DND-41 (cell line): Measurements from ENCODE around the gene TRMT1L.
A peak's percentile ranks its signal among the peaks of the same experiment; 100 is the strongest.

Experiments
- ATAC-seq: fragments of 200-7000 bp; cut with Tn5 transposase; 3 replicates; pipeline ENCODE4 v1.9.1; 2021; ENCODE audit warnings: low read depth; ENCODE audit not compliant: insufficient read depth
- DNase-seq: peaks from one replicate; pipeline ENCODE4 v3.0.0-alpha.2; 2020
- H2AFZ ChIP-seq: 2 replicates; pipeline ENCODE4 v1.6.0; 2012; ENCODE audit warnings: low read depth, low read length
- H3K27ac ChIP-seq: 2 replicates; pipeline ENCODE4 v1.5.1; 2012; ENCODE audit warnings: low read length, inconsistent platforms
- H3K27me3 ChIP-seq: fragments of 200-600 bp; sonication (generic); 2 replicates; pipeline ENCODE4 v1.6.0; 2012; ENCODE audit warnings: low read length, mild to moderate bottlenecking, inconsistent platforms; ENCODE audit not compliant: insufficient read depth, poor library complexity
- H3K36me3 ChIP-seq: 2 replicates; pipeline ENCODE4 v1.5.1; 2012; ENCODE audit warnings: low read length, inconsistent platforms; ENCODE audit not compliant: insufficient read depth
- H3K4me1 ChIP-seq: 2 replicates; pipeline ENCODE4 v1.5.1; 2012; ENCODE audit warnings: mild to moderate bottlenecking, low read length; ENCODE audit not compliant: insufficient read depth
- H3K4me2 ChIP-seq: 2 replicates; pipeline ENCODE4 v1.6.0; 2012; ENCODE audit warnings: mild to moderate bottlenecking, moderate library complexity, low read length, inconsistent platforms; ENCODE audit not compliant: insufficient read depth
- H3K4me3 ChIP-seq, 2 experiments: fragments of 200-600 bp in 1 of 2; shearing (Covaris generic) in 1 of 2; 2 replicates each; pipeline ENCODE4 v1.5.1; 2012 to 2016; ENCODE audit warnings: inconsistent platforms in 2 of 2, low read length in 2 of 2, mild to moderate bottlenecking in 2 of 2, low read depth in 1 of 2, moderate library complexity in 1 of 2
- H3K79me2 ChIP-seq: 2 replicates; pipeline ENCODE4 v1.6.0; 2012; ENCODE audit warnings: low read length, inconsistent platforms; ENCODE audit not compliant: insufficient read depth
- H3K9ac ChIP-seq: 2 replicates; pipeline ENCODE4 v1.6.0; 2012; ENCODE audit warnings: low read depth, mild to moderate bottlenecking, inconsistent platforms, low read length, moderate library complexity
- H3K9me3 ChIP-seq: 2 replicates; pipeline ENCODE4 v1.5.1; 2012; ENCODE audit warnings: low read length, moderate library complexity, mild to moderate bottlenecking, inconsistent platforms; ENCODE audit not compliant: insufficient read depth, severe bottlenecking
- H4K20me1 ChIP-seq: 2 replicates; pipeline ENCODE4 v1.6.0; 2012; ENCODE audit warnings: low read length; ENCODE audit not compliant: insufficient read depth
- EZH2 ChIP-seq: IDR thresholded peaks from 3 replicates; pipeline ENCODE4 v1.6.1; 2012; ENCODE audit warnings: borderline replicate concordance, low read depth, mild to moderate bottlenecking, moderate library complexity, low read length, inconsistent platforms; ENCODE audit not compliant: severe bottlenecking
- TF ChIP-seq, protein P1 (sequence below): IDR thresholded peaks from 2 replicates; pipeline ENCODE4 v1.5.1; 2012; ENCODE audit warnings: borderline replicate concordance, low read length, moderate library complexity, mild to moderate bottlenecking; ENCODE audit not compliant: poor library complexity, severe bottlenecking; ENCODE audit errors: extremely low read depth

Gene TRMT1L

GRCh38 chr1:185156288-185156853 lies 382 bp downstream of the TRMT1L start:
- no peaks in the 10 kb centered on the region for H3K9me3 ChIP-seq
- peaks cover 27% of the 10 kb centered on the region for H3K4me1 ChIP-seq
- peak overlapping the region; percentile 80 to 86 for H3K4me3 ChIP-seq
- H3K9ac ChIP-seq, result peak overlapping the region; percentile 76
- peak; percentile 56 for ATAC-seq
- no peak for DNase-seq
- H3K27me3 ChIP-seq, result no peaks in the 10 kb centered on the region
- H4K20me1 ChIP-seq, result no peaks in the 10 kb centered on the region
- H3K36me3 ChIP-seq, result no peaks in the 10 kb centered on the region; the same call in 1 of the 2 replicates
- peak overlapping the region; percentile 88 for H2AFZ ChIP-seq
- no peak for TF ChIP-seq EZH2
- TF ChIP-seq, protein P1, sequence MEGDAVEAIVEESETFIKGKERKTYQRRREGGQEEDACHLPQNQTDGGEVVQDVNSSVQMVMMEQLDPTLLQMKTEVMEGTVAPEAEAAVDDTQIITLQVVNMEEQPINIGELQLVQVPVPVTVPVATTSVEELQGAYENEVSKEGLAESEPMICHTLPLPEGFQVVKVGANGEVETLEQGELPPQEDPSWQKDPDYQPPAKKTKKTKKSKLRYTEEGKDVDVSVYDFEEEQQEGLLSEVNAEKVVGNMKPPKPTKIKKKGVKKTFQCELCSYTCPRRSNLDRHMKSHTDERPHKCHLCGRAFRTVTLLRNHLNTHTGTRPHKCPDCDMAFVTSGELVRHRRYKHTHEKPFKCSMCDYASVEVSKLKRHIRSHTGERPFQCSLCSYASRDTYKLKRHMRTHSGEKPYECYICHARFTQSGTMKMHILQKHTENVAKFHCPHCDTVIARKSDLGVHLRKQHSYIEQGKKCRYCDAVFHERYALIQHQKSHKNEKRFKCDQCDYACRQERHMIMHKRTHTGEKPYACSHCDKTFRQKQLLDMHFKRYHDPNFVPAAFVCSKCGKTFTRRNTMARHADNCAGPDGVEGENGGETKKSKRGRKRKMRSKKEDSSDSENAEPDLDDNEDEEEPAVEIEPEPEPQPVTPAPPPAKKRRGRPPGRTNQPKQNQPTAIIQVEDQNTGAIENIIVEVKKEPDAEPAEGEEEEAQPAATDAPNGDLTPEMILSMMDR, result no peak
- H3K4me2 ChIP-seq, result peak overlapping the region; percentile 85
- H3K79me2 ChIP-seq, result peaks cover 18% of the 10 kb centered on the region
- H3K27ac ChIP-seq, result peak overlapping the region; percentile 79

GRCh38 chr1:185155600-185156287 lies 1.0 kb downstream of the TRMT1L start:
- no peaks in the 10 kb centered on the region for H4K20me1 ChIP-seq
- peak overlapping the region; percentile 79 for H3K27ac ChIP-seq
- H3K79me2 ChIP-seq, result peaks cover 18% of the 10 kb centered on the region
- TF ChIP-seq, protein P1, result no peak
- TF ChIP-seq EZH2, result no peak
- peaks cover 27% of the 10 kb centered on the region for H3K4me1 ChIP-seq
- peak overlapping the region; percentile 76 for H3K9ac ChIP-seq
- peak overlapping the region; percentile 85 for H3K4me2 ChIP-seq
- H3K27me3 ChIP-seq, result no peaks in the 10 kb centered on the region
- DNase-seq, result no peak
- H3K4me3 ChIP-seq, result peak overlapping the region; percentile 80 to 86
- H3K36me3 ChIP-seq, result no peaks in the 10 kb centered on the region; the same call in 1 of the 2 replicates
- no peak for ATAC-seq
- peak overlapping the region; percentile 88 for H2AFZ ChIP-seq
- no peaks in the 10 kb centered on the region for H3K9me3 ChIP-seq

DNA sequence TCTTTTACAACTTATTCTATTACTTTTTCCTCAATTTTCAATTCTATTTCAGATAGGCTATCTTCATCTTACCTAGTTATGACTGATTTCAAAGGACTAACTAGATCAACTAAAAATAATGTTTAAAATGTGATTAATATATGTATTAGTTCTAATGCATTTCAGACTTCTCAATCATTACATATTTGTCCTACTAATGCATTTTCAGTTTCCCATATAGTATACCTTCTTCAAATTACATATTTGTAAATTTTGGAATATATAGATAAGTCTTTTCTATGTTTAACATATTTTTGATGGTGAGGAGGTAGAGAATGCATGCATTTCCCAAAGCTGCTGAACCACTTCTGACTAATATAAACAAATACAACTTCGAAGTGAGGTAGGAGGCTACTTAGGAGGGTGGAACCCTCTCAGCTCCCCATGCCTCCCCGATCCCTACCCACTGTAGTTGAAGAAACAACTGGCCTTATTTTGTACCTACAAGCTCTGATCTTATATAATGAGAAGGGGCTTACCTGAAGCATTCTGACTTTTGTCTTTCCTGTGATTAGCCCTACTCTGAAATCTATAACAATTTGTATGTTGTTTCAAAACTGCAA lies 1.7 kb downstream of the TRMT1L start:
- peak overlapping the region; percentile 85 for H3K4me2 ChIP-seq
- no peaks in the 10 kb centered on the region for H3K9me3 ChIP-seq
- peaks cover 27% of the 10 kb centered on the region for H3K4me1 ChIP-seq
- no peaks in the 10 kb centered on the region for H3K27me3 ChIP-seq
- no peaks in the 10 kb centered on the region for H4K20me1 ChIP-seq
- H3K27ac ChIP-seq, result no peak overlapping the region
- peaks cover 5% of the 10 kb centered on the region for H3K36me3 ChIP-seq
- ATAC-seq (no peak), DNase-seq (no peak)
- TF ChIP-seq, protein P1, result no peak
- TF ChIP-seq EZH2, result no peak
- no peak overlapping the region for H2AFZ ChIP-seq
- peaks cover 18% of the 10 kb centered on the region for H3K79me2 ChIP-seq
- H3K9ac ChIP-seq, result peak overlapping the region; percentile 76; the same call in 1 of the 2 replicates
- H3K4me3 ChIP-seq, result peak overlapping the region in 1 of 2 experiments; percentile 86; a peak in 2 of 4 replicates
